Kidney (tissue), 14 donors: ENCODE measurements around the gene SMARCA2. TPM values are rescaled to one million over a fixed set of nuclear protein-coding genes. Genes with fewer than 3 reads are reported as not detected.

ENCODE experiments used
- DNase-seq, 5 donors: peaks; one replicate each; pipeline ENCODE4 v3.0.0-alpha.2; 2013 to 2020
- FAIRE-seq: peaks from 2 replicates; lab custom pipeline; 2012; peaks lifted over from hg19 to GRCh38; lab: Jason Lieb, UNC
- H3K27ac ChIP-seq, 2 donors: one replicate each; pipeline ENCODE4 v1.7.0; 2013; ENCODE audit warnings: low read depth in 2 of 2, low read length in 2 of 2, inconsistent platforms in 1 of 2
- H3K27me3 ChIP-seq: one replicate; pipeline ENCODE4 v1.7.1; 2013; ENCODE audit warnings: low read length, inconsistent platforms; ENCODE audit not compliant: control insufficient read depth, insufficient read depth
- H3K36me3 ChIP-seq, 3 donors: one replicate each; pipeline versions ENCODE4 v1.7.0 to v1.7.1; 2013; ENCODE audit warnings: low read length in 3 of 3, control low read depth in 1 of 3, inconsistent platforms in 1 of 3; ENCODE audit not compliant: insufficient read depth in 3 of 3, control insufficient read depth in 2 of 3
- H3K4me1 ChIP-seq, 3 donors: one replicate each; pipeline versions ENCODE4 v1.7.0 to v1.7.1; 2013; ENCODE audit warnings: low read length in 3 of 3, inconsistent platforms in 1 of 3, low read depth in 1 of 3; ENCODE audit not compliant: control insufficient read depth in 2 of 3, insufficient read depth in 2 of 3
- H3K4me3 ChIP-seq, 3 donors: one replicate each; pipeline versions ENCODE4 v1.7.0 to v1.8.1; 2013; ENCODE audit warnings: low read length in 3 of 3, control low read depth in 1 of 3, inconsistent platforms in 1 of 3
- H3K9ac ChIP-seq, 3 donors: one replicate each; pipeline versions ENCODE4 v1.7.0 to v1.7.1; 2013; ENCODE audit warnings: low read length in 3 of 3, control low read depth in 1 of 3, inconsistent platforms in 1 of 3
- H3K9me3 ChIP-seq, 3 donors: one replicate each; pipeline versions ENCODE4 v1.7.0 to v1.7.1; 2013; ENCODE audit warnings: low read length in 3 of 3, control low read depth in 1 of 3, inconsistent platforms in 1 of 3; ENCODE audit not compliant: control insufficient read depth in 2 of 3, insufficient read depth in 1 of 3
- intact Hi-C: fragments of 100-400 bp; cut with DNase I; formaldehyde crosslinking; loops from one replicate; pipeline ENCODE4 v1.11.1; 2022
- polyA plus RNA-seq: library from polyadenylated mRNA; stranded (reverse); fragments of 350-450 nt; fragmentation: Illumina TruSeq; extraction: RNeasy Lipid Tissue Mini Kit (QIAGEN cat#74804); gene quantifications from one replicate; pipeline ENCODE4 v1.2.3, GENCODE V29; 2014; ENCODE audit warnings: low read depth, low replicate concordance; ENCODE audit not compliant: insufficient read depth
- total RNA-seq: library from RNA; stranded (reverse); fragmentation: NEBNext Ultra II Directional; extraction: Animal tissue kit (Norgen Biotek cat#: 25700); gene quantifications from one replicate; pipeline ENCODE4 v1.2.1, GENCODE V29; 2021
- TF ChIP-seq, protein P1 (sequence below): IDR thresholded peaks from 3 replicates; pipeline ENCODE4 v1.5.1; 2012; ENCODE audit warnings: mild to moderate bottlenecking, moderate library complexity, borderline replicate concordance; ENCODE audit not compliant: insufficient read depth; ENCODE audit errors: extremely low read depth
- donor health status: control.
- donor health status: control.
- donor health status: control.
- donor health status: control.
- donor health status: control.
- donor health status: DM: yes; HTN: yes; CAD: no.
- donor health status: Normal renal cell carcinoma (clear cell type).

Gene SMARCA2
- total and polyA plus RNA-seq, 2 donors from 2014 or later: 54.3 to 189 TPM

- FAIRE-seq (no peak), DNase-seq (no peak)
- intact Hi-C loops: no loop called here
- Histone ChIP-seq H3K27me3 (no peaks in the 10 kb centered on the region), H3K9ac (no peak overlapping the region), H3K9me3 (no peaks in the 10 kb centered on the region), H3K4me1 (no peaks in the 10 kb centered on the region), H3K27ac (no peak overlapping the region), H3K36me3 (no peaks in the 10 kb centered on the region), H3K4me3 (no peak overlapping the region)
- TF ChIP-seq, protein P1, sequence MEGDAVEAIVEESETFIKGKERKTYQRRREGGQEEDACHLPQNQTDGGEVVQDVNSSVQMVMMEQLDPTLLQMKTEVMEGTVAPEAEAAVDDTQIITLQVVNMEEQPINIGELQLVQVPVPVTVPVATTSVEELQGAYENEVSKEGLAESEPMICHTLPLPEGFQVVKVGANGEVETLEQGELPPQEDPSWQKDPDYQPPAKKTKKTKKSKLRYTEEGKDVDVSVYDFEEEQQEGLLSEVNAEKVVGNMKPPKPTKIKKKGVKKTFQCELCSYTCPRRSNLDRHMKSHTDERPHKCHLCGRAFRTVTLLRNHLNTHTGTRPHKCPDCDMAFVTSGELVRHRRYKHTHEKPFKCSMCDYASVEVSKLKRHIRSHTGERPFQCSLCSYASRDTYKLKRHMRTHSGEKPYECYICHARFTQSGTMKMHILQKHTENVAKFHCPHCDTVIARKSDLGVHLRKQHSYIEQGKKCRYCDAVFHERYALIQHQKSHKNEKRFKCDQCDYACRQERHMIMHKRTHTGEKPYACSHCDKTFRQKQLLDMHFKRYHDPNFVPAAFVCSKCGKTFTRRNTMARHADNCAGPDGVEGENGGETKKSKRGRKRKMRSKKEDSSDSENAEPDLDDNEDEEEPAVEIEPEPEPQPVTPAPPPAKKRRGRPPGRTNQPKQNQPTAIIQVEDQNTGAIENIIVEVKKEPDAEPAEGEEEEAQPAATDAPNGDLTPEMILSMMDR: no peak
Measured at GRCh38 chr9:2208465-2208864, 193.3 kb downstream of the SMARCA2 start.

GRCh38 chr9:2208991-2209390 lies 193.8 kb downstream of the SMARCA2 start:
- H3K27me3 ChIP-seq: no peaks in the 10 kb centered on the region
- DNase-seq (no peak), FAIRE-seq (no peak)
- no peaks in the 10 kb centered on the region for H3K36me3 ChIP-seq
- no peaks in the 10 kb centered on the region for H3K4me1 ChIP-seq
- H3K9me3 ChIP-seq: no peaks in the 10 kb centered on the region
- TF ChIP-seq, protein P1: no peak
- no peak overlapping the region for H3K27ac ChIP-seq
- H3K4me3 ChIP-seq: no peak overlapping the region
- no peak overlapping the region for H3K9ac ChIP-seq
- intact Hi-C loops: no loop called here

DNA sequence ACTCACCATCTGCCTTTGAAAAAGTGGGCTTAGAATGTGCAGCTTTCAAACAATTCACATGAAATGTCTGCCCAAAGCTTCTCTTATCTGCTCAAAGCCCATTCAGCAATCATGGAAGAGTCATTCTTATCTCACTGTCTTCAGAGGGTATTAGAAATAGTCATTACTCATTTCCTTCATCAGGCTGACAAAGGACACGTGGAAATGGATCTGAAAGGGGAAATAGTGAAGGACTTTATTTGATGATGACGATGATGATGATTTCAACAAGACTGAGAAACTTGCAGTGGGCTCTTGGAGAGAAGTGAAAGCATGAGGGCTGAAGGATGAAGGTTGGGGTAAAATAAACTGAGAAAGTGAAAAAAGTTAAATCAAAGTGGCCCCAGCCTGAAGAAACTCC lies 194.3 kb downstream of the SMARCA2 start:
- FAIRE-seq: no peak
- TF ChIP-seq, protein P1: no peak
- Histone ChIP-seq H3K4me1 (no peaks in the 10 kb centered on the region), H3K4me3 (no peak overlapping the region), H3K9ac (no peak overlapping the region), H3K27ac (no peak overlapping the region), H3K27me3 (no peaks in the 10 kb centered on the region), H3K9me3 (no peaks in the 10 kb centered on the region), H3K36me3 (no peaks in the 10 kb centered on the region)
- DNase-seq: no peak
- intact Hi-C loops: no loop called here

DNA sequence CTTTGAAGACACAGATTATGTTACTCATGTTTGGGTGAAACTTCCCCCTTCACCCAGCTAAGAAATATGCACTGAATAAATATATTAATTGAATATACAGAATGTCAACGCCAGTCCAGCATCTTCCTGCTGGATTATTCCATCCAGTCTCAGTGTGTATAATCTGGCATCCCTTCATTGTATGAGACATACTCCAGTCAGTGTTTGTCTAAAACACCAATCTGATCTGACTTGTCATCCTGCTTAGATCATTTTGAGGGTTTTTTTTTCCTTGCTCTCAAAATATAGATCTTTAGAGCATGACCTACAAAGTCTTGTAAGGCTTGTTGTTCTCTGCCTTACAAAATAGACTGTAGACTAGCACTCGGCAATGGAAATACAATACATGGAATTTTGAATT lies 195.1 kb downstream of the SMARCA2 start:
- TF ChIP-seq, protein P1: no peak
- Histone ChIP-seq H3K9ac (no peak overlapping the region), H3K36me3 (no peaks in the 10 kb centered on the region), H3K4me3 (no peak overlapping the region), H3K27ac (no peak overlapping the region), H3K9me3 (no peaks in the 10 kb centered on the region), H3K27me3 (no peaks in the 10 kb centered on the region), H3K4me1 (no peaks in the 10 kb centered on the region)
- intact Hi-C loops: no loop called here
- DNase-seq (no peak), FAIRE-seq (no peak)
